HEK293 (cell line): ENCODE data around the gene DCST1.

Experiments used
- IKZF3 ChIP-seq: fragments of 450-650 bp; IDR thresholded peaks from 2 replicates; pipeline ENCODE4 v1.5.0; 2018; ENCODE audit warnings: missing biosample characterization, mild to moderate bottlenecking, missing genetic modification characterization, moderate library complexity
- INSM2 ChIP-seq: fragments of 450-650 bp; formaldehyde crosslinking; IDR thresholded peaks from 2 replicates; pipeline ENCODE4 v1.5.1; 2016; ENCODE audit warnings: missing biosample characterization, missing genetic modification characterization
- OSR2 ChIP-seq: fragments of 450-650 bp; formaldehyde crosslinking; IDR thresholded peaks from 2 replicates; pipeline ENCODE4 v1.5.1; 2016; ENCODE audit warnings: missing biosample characterization, missing genetic modification characterization
- PRDM1 ChIP-seq: fragments of 450-650 bp; formaldehyde crosslinking; IDR thresholded peaks from 2 replicates; pipeline ENCODE4; 2016; ENCODE audit warnings: missing biosample characterization, missing genetic modification characterization
- ZBTB17 ChIP-seq: fragments of 450-650 bp; formaldehyde crosslinking; IDR thresholded peaks from 2 replicates; pipeline ENCODE4 v1.5.1; 2016; ENCODE audit warnings: missing biosample characterization, missing genetic modification characterization
- ZFHX2 ChIP-seq: fragments of 450-650 bp; formaldehyde crosslinking; conservative IDR thresholded peaks from 2 replicates; pipeline ENCODE4 v1.5.1; 2016; ENCODE audit warnings: missing biosample characterization, missing genetic modification characterization
- ZNF157 ChIP-seq: fragments of 450-650 bp; formaldehyde crosslinking; IDR thresholded peaks from 2 replicates; pipeline ENCODE4 v1.5.1; 2016; ENCODE audit warnings: missing biosample characterization, missing genetic modification characterization
- ZNF211 ChIP-seq: fragments of 450-650 bp; formaldehyde crosslinking; IDR thresholded peaks from 2 replicates; pipeline ENCODE4 v1.5.1; 2016; ENCODE audit warnings: low read depth, missing biosample characterization, missing genetic modification characterization
- ZNF311 ChIP-seq: fragments of 450-650 bp; formaldehyde crosslinking; IDR thresholded peaks from 2 replicates; pipeline ENCODE4 v1.5.1; 2017; ENCODE audit warnings: missing biosample characterization, missing genetic modification characterization, borderline replicate concordance
- ZNF324 ChIP-seq: fragments of 450-650 bp; formaldehyde crosslinking; IDR thresholded peaks from 2 replicates; pipeline ENCODE4 v1.5.1; 2016; ENCODE audit warnings: missing biosample characterization, missing genetic modification characterization
- ZNF426 ChIP-seq: fragments of 450-650 bp; formaldehyde crosslinking; IDR thresholded peaks from 2 replicates; pipeline ENCODE4 v1.5.1; 2017; ENCODE audit warnings: missing biosample characterization, missing genetic modification characterization, mild to moderate bottlenecking, inconsistent platforms, moderate library complexity
- ZNF560 ChIP-seq: fragments of 450-650 bp; formaldehyde crosslinking; IDR thresholded peaks from 2 replicates; pipeline ENCODE4 v1.5.1; 2017; ENCODE audit warnings: missing biosample characterization, missing genetic modification characterization, borderline replicate concordance
- ZNF571 ChIP-seq: fragments of 450-650 bp; formaldehyde crosslinking; IDR thresholded peaks from 2 replicates; pipeline ENCODE4 v1.5.0; 2017; ENCODE audit warnings: missing biosample characterization, missing genetic modification characterization
- ZNF768 ChIP-seq: fragments of 450-650 bp; formaldehyde crosslinking; IDR thresholded peaks from 2 replicates; pipeline ENCODE4 v1.5.1; 2018; ENCODE audit warnings: missing biosample characterization, mild to moderate bottlenecking, missing genetic modification characterization
- ZNF785 ChIP-seq: fragments of 450-650 bp; formaldehyde crosslinking; IDR thresholded peaks from 2 replicates; pipeline ENCODE4 v1.5.1; 2016; ENCODE audit warnings: missing biosample characterization, missing genetic modification characterization
- ZSCAN30 ChIP-seq: fragments of 450-650 bp; IDR thresholded peaks from 2 replicates; pipeline ENCODE4 v1.5.1; 2018; ENCODE audit warnings: missing biosample characterization, mild to moderate bottlenecking, missing genetic modification characterization, moderate library complexity
- TF ChIP-seq, protein P1 (sequence below): fragments of 450-650 bp; formaldehyde crosslinking; IDR thresholded peaks from 2 replicates; pipeline ENCODE4 v1.5.1; 2016; ENCODE audit warnings: missing biosample characterization, missing genetic modification characterization, borderline replicate concordance
- TF ChIP-seq, protein P2 (sequence below): fragments of 450-650 bp; formaldehyde crosslinking; IDR thresholded peaks from 2 replicates; pipeline ENCODE4 v1.5.1; 2017; ENCODE audit warnings: missing biosample characterization, missing genetic modification characterization
- TF ChIP-seq, protein P3 (sequence below): fragments of 450-650 bp; formaldehyde crosslinking; IDR thresholded peaks from 2 replicates; pipeline ENCODE4 v1.5.0; 2017; ENCODE audit warnings: missing biosample characterization, missing genetic modification characterization, borderline replicate concordance
- TF ChIP-seq, protein P4 (sequence below): fragments of 450-650 bp; formaldehyde crosslinking; optimal IDR thresholded peaks from 2 replicates; pipeline ENCODE3; 2016; ENCODE audit warnings: missing biosample characterization, mild to moderate bottlenecking, missing genetic modification characterization
- TF ChIP-seq, protein P5 (sequence below): fragments of 450-650 bp; formaldehyde crosslinking; IDR thresholded peaks from 2 replicates; pipeline ENCODE4 v1.5.1; 2017; ENCODE audit warnings: missing biosample characterization, missing genetic modification characterization
- TF ChIP-seq, protein P6 (sequence below): fragments of 450-650 bp; formaldehyde crosslinking; IDR thresholded peaks from 2 replicates; pipeline ENCODE4 v1.5.1; 2016; ENCODE audit warnings: missing biosample characterization, missing genetic modification characterization

The DCST1 gene

GRCh38 chr1:155050560-155051341, 17.1 kb downstream of the DCST1 start, which contains the start of gene ADAM15 (continued):
- TF ChIP-seq, protein P1, sequence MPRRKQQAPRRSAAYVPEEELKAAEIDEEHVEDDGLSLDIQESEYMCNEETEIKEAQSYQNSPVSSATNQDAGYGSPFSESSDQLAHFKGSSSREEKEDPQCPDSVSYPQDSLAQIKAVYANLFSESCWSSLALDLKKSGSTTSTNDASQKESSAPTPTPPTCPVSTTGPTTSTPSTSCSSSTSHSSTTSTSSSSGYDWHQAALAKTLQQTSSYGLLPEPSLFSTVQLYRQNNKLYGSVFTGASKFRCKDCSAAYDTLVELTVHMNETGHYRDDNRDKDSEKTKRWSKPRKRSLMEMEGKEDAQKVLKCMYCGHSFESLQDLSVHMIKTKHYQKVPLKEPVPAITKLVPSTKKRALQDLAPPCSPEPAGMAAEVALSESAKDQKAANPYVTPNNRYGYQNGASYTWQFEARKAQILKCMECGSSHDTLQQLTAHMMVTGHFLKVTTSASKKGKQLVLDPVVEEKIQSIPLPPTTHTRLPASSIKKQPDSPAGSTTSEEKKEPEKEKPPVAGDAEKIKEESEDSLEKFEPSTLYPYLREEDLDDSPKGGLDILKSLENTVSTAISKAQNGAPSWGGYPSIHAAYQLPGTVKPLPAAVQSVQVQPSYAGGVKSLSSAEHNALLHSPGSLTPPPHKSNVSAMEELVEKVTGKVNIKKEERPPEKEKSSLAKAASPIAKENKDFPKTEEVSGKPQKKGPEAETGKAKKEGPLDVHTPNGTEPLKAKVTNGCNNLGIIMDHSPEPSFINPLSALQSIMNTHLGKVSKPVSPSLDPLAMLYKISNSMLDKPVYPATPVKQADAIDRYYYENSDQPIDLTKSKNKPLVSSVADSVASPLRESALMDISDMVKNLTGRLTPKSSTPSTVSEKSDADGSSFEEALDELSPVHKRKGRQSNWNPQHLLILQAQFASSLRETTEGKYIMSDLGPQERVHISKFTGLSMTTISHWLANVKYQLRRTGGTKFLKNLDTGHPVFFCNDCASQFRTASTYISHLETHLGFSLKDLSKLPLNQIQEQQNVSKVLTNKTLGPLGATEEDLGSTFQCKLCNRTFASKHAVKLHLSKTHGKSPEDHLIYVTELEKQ (tag by site-specific recombination), result no peak; the same call in 1 of the 2 replicates
- no peak for TF ChIP-seq ZNF426
- no peak for TF ChIP-seq ZNF157 (tag by site-specific recombination)
- TF ChIP-seq, protein P2, sequence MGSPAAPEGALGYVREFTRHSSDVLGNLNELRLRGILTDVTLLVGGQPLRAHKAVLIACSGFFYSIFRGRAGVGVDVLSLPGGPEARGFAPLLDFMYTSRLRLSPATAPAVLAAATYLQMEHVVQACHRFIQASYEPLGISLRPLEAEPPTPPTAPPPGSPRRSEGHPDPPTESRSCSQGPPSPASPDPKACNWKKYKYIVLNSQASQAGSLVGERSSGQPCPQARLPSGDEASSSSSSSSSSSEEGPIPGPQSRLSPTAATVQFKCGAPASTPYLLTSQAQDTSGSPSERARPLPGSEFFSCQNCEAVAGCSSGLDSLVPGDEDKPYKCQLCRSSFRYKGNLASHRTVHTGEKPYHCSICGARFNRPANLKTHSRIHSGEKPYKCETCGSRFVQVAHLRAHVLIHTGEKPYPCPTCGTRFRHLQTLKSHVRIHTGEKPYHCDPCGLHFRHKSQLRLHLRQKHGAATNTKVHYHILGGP (tag by site-specific recombination), result no peak
- TF ChIP-seq OSR2 (tag by site-specific recombination), result peak; percentile 92
- TF ChIP-seq ZNF768 (tag by site-specific recombination), result no peak
- peak; percentile 85; the same call in 1 of the 2 replicates for TF ChIP-seq ZNF785 (tag by site-specific recombination)
- TF ChIP-seq ZNF211, result no peak
- TF ChIP-seq, protein P3, sequence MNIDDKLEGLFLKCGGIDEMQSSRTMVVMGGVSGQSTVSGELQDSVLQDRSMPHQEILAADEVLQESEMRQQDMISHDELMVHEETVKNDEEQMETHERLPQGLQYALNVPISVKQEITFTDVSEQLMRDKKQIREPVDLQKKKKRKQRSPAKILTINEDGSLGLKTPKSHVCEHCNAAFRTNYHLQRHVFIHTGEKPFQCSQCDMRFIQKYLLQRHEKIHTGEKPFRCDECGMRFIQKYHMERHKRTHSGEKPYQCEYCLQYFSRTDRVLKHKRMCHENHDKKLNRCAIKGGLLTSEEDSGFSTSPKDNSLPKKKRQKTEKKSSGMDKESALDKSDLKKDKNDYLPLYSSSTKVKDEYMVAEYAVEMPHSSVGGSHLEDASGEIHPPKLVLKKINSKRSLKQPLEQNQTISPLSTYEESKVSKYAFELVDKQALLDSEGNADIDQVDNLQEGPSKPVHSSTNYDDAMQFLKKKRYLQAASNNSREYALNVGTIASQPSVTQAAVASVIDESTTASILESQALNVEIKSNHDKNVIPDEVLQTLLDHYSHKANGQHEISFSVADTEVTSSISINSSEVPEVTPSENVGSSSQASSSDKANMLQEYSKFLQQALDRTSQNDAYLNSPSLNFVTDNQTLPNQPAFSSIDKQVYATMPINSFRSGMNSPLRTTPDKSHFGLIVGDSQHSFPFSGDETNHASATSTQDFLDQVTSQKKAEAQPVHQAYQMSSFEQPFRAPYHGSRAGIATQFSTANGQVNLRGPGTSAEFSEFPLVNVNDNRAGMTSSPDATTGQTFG, result no peak
- TF ChIP-seq ZFHX2 (tag by site-specific recombination), result peak; percentile 97
- no peak for TF ChIP-seq ZNF571 (tag by site-specific recombination)
- TF ChIP-seq INSM2, result peak; percentile 72; the same call in 1 of the 2 replicates
- no peak for TF ChIP-seq PRDM1 (tag by site-specific recombination)
- TF ChIP-seq ZBTB17 (tag by site-specific recombination), result peak; percentile 94
- TF ChIP-seq, protein P4, sequence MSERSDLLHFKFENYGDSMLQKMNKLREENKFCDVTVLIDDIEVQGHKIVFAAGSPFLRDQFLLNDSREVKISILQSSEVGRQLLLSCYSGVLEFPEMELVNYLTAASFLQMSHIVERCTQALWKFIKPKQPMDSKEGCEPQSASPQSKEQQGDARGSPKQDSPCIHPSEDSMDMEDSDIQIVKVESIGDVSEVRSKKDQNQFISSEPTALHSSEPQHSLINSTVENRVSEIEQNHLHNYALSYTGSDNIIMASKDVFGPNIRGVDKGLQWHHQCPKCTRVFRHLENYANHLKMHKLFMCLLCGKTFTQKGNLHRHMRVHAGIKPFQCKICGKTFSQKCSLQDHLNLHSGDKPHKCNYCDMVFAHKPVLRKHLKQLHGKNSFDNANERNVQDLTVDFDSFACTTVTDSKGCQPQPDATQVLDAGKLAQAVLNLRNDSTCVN, result peak; percentile 96
- TF ChIP-seq, protein P5, sequence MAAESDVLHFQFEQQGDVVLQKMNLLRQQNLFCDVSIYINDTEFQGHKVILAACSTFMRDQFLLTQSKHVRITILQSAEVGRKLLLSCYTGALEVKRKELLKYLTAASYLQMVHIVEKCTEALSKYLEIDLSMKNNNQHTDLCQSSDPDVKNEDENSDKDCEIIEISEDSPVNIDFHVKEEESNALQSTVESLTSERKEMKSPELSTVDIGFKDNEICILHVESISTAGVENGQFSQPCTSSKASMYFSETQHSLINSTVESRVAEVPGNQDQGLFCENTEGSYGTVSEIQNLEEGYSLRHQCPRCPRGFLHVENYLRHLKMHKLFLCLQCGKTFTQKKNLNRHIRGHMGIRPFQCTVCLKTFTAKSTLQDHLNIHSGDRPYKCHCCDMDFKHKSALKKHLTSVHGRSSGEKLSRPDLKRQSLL (tag by site-specific recombination), result peak; percentile 63
- no peak for TF ChIP-seq ZNF560 (tag by site-specific recombination)
- TF ChIP-seq, protein P6, sequence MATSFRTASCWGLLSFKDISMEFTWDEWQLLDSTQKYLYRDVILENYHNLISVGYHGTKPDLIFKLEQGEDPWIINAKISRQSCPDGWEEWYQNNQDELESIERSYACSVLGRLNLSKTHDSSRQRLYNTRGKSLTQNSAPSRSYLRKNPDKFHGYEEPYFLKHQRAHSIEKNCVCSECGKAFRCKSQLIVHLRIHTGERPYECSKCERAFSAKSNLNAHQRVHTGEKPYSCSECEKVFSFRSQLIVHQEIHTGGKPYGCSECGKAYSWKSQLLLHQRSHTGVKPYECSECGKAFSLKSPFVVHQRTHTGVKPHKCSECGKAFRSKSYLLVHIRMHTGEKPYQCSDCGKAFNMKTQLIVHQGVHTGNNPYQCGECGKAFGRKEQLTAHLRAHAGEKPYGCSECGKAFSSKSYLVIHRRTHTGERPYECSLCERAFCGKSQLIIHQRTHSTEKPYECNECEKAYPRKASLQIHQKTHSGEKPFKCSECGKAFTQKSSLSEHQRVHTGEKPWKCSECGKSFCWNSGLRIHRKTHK (tag by site-specific recombination), result no peak
- TF ChIP-seq ZSCAN30, result peak; percentile 86
- peak; percentile 98 for TF ChIP-seq IKZF3 (tag by site-specific recombination)
- no peak for TF ChIP-seq ZNF311 (tag by site-specific recombination)
- no peak; the same call in 1 of the 2 replicates for TF ChIP-seq ZNF324
